A549 treated with CpdA at 1 μM for 4 hours (cell line): Measurements from ENCODE around the gene ACAN. TPM values are rescaled to one million over a fixed set of nuclear protein-coding genes. Genes with fewer than 3 reads are reported as not detected.

Source experiments
- total RNA-seq: library from RNA; stranded (reverse); fragments of 200-300 nt; extraction: Qiagen RNA extraction; gene quantifications from 5 replicates; pipeline ENCODE4 v1.2.3, GENCODE V29; 2022; ENCODE audit warnings: low read depth

The ACAN gene
- total RNA-seq: 0.09 to 0.34 TPM (median 0.13 TPM) in 5 replicates

GRCh38 chr15:88803241-88803919, at the start of gene ACAN:
ACAN (plus strand) TSS chr15:88803436; CDS start chr15:88836207, 32,771 bp downstream.

GRCh38 chr15:88894819-88895767, 91.9 kb downstream of the ACAN start, which contains the start of gene HAPLN3:
HAPLN3 (minus strand) TSS chr15:88895544; CDS start chr15:88887298, 8,246 bp downstream.

GRCh38 chr15:88913017-88913849, 110.0 kb downstream of the ACAN start, which contains the start of gene MFGE8:
MFGE8 (minus strand) TSS chr15:88913379; CDS start chr15:88913319, 60 bp downstream.

Other genes starting within 250 kb of the ACAN start
- 79.7 to 101 TPM (median 84.2 TPM) in 5 replicates for gene AEN, start 182.1 kb upstream of the ACAN start, total RNA-seq
- 41.7 to 47.3 TPM (median 46.1 TPM) in 5 replicates for gene ISG20, start 164.4 kb upstream of the ACAN start, total RNA-seq
- 29.7 to 42.4 TPM (median 36.8 TPM) in 5 replicates for gene HAPLN3, start 92.1 kb downstream of the ACAN start, total RNA-seq
- 306 to 389 TPM (median 324 TPM) in 5 replicates for gene MFGE8, start 109.9 kb downstream of the ACAN start, total RNA-seq